GM12878 (cell line): ENCODE measurements around the gene FALEC. TPM values are rescaled to one million over a fixed set of nuclear protein-coding genes. Genes with fewer than 3 reads are reported as not detected.

Source experiments
- ATAC-seq: fragments of 200-7000 bp; cut with Tn5 transposase; 3 replicates; pipeline ENCODE4 v1.9.1; 2020; ENCODE audit warnings: mild to moderate bottlenecking, moderate library complexity
- BruUV-seq: library from RNA; stranded (reverse); fragments of 400-500 nt; replicated peaks from 2 replicates; lab custom pipeline; 2021; lab: Mats Ljungman, UMichigan
- CTCF ChIA-PET: fragments of 300-600 bp; sonication (Branson Sonifier 250); formaldehyde crosslinking; extraction: SDS; loops from one replicate; lab custom pipeline; 2021; ENCODE audit warnings: inconsistent platforms; lab: Yijun Ruan, JAX
- POLR2A ChIA-PET: fragments of 350-600 bp; formaldehyde crosslinking; extraction: SDS; loops from one replicate; lab custom pipeline; 2021; ENCODE audit warnings: inconsistent platforms; lab: Charles Lee
- RAD21 ChIA-PET: fragments of 300-600 bp; sonication (Branson Sonifier 250); formaldehyde crosslinking; loops from one replicate; lab custom pipeline; 2023; ENCODE audit warnings: antibody characterized with exemption; ENCODE audit not compliant: unreplicated experiment; lab: Charles Lee
- SMC1A ChIA-PET: fragments of 300-600 bp; sonication (Branson Sonifier 250); formaldehyde crosslinking; loops from one replicate; lab custom pipeline; 2023; ENCODE audit not compliant: unreplicated experiment, uncharacterized antibody; lab: Charles Lee
- DNase-seq: peaks from one replicate; pipeline ENCODE4 v3.0.0-alpha.2; 2011; ENCODE audit warnings: low read depth, low spot score
- FAIRE-seq: peaks from 3 replicates; lab custom pipeline; 2011; peaks lifted over from hg19 to GRCh38; lab: Jason Lieb, UNC
- H2AFZ ChIP-seq: 2 replicates; pipeline ENCODE4 v1.6.0; 2011; ENCODE audit warnings: low read depth, low read length, control low read depth; ENCODE audit not compliant: control insufficient read depth
- H3K27ac ChIP-seq: 2 replicates; pipeline ENCODE4 v1.5.1; 2011; ENCODE audit warnings: control low read depth; ENCODE audit not compliant: control insufficient read depth, insufficient read depth
- H3K27me3 ChIP-seq, 2 experiments: replicated peaks in 1 of 2; 2 replicates each; pipeline versions ENCODE4 v1.6.0 to v1.6.1; 2011; ENCODE audit warnings: low read length in 1 of 2; ENCODE audit not compliant: control insufficient read depth in 2 of 2, insufficient read depth in 2 of 2
- H3K36me3 ChIP-seq, 2 experiments: 2 replicates each; pipeline ENCODE4 v1.5.1; 2011; ENCODE audit warnings: low read length in 1 of 2; ENCODE audit not compliant: control insufficient read depth in 2 of 2, insufficient read depth in 2 of 2
- H3K4me1 ChIP-seq: 2 replicates; pipeline ENCODE4 v1.6.1; 2011; ENCODE audit warnings: mild to moderate bottlenecking, low read length, moderate library complexity, mixed read lengths; ENCODE audit not compliant: control insufficient read depth, insufficient read depth
- H3K4me2 ChIP-seq: 2 replicates; pipeline ENCODE4 v1.6.0; 2011; ENCODE audit warnings: control low read depth; ENCODE audit not compliant: control insufficient read depth, insufficient read depth
- H3K4me3 ChIP-seq: fragments of 200-600 bp; sonication (generic); 2 replicates; pipeline ENCODE4 v1.5.1; 2016
- H3K79me2 ChIP-seq: 2 replicates; pipeline ENCODE4 v1.6.0; 2011; ENCODE audit warnings: low read length; ENCODE audit not compliant: control insufficient read depth, insufficient read depth
- H3K9ac ChIP-seq: 2 replicates; pipeline ENCODE4 v1.8.0; 2011; ENCODE audit warnings: low read length, control low read depth, mixed read lengths; ENCODE audit not compliant: control insufficient read depth, insufficient read depth
- H3K9me3 ChIP-seq: replicated peaks from 3 replicates; pipeline ENCODE4 v1.5.1; 2011; ENCODE audit warnings: mild to moderate bottlenecking, low read length; ENCODE audit not compliant: control insufficient read depth, insufficient read depth
- H4K20me1 ChIP-seq: 2 replicates; pipeline ENCODE4 v1.6.0; 2011; ENCODE audit not compliant: control insufficient read depth, insufficient read depth
- BACH1 ChIP-seq: fragments of 450-650 bp; IDR thresholded peaks from 2 replicates; pipeline ENCODE4 v1.6.1; 2017; ENCODE audit warnings: mild to moderate bottlenecking, borderline replicate concordance
- CREB1 ChIP-seq: IDR thresholded peaks from 2 replicates; pipeline ENCODE4 v1.6.1; 2012; ENCODE audit warnings: low read depth, mild to moderate bottlenecking, inconsistent platforms
- ETV6 ChIP-seq, 2 experiments: fragments of 450-650 bp in 1 of 2; IDR thresholded peaks in 1 of 2; conservative IDR thresholded peaks in 1 of 2; 2 replicates each; pipeline ENCODE4 v1.6.1; 2014; ENCODE audit warnings: antibody characterized with exemption in 1 of 2, borderline replicate concordance in 1 of 2, low read depth in 1 of 2, mild to moderate bottlenecking in 1 of 2, moderate library complexity in 1 of 2
- GATAD2B ChIP-seq: fragments of 450-650 bp; conservative IDR thresholded peaks from 2 replicates; pipeline ENCODE4 v1.6.1; 2017; ENCODE audit warnings: low read depth, mild to moderate bottlenecking, moderate library complexity
- IRF3 ChIP-seq: fragments of 450-650 bp; IDR thresholded peaks from 2 replicates; pipeline ENCODE4 v1.6.1; 2014; ENCODE audit warnings: mild to moderate bottlenecking
- IRF4 ChIP-seq: IDR thresholded peaks from 2 replicates; pipeline ENCODE4 v1.6.1; 2011; ENCODE audit warnings: low read depth, low read length
- MTA2 ChIP-seq: fragments of 450-650 bp; IDR thresholded peaks from 2 replicates; pipeline ENCODE4 v1.6.1; 2016; ENCODE audit warnings: low read depth, mild to moderate bottlenecking, moderate library complexity
- NFYB ChIP-seq: IDR thresholded peaks from 2 replicates; pipeline ENCODE4 v1.6.1; 2011; ENCODE audit warnings: low read depth, mild to moderate bottlenecking, low read length, improper control_type of control experiment, moderate library complexity; ENCODE audit not compliant: insufficient read depth
- PAX5 ChIP-seq: IDR thresholded peaks from 2 replicates; pipeline ENCODE4 v1.6.1; 2011; ENCODE audit warnings: low read depth, low read length, borderline replicate concordance
- RELA ChIP-seq: fragments of 450-650 bp; IDR thresholded peaks from 2 replicates; pipeline ENCODE4 v1.8.0; 2014; ENCODE audit warnings: borderline replicate concordance; ENCODE audit not compliant: partially characterized antibody
- STAT3 ChIP-seq: IDR thresholded peaks from 2 replicates; pipeline ENCODE4 v1.6.1; 2011; ENCODE audit warnings: low read depth, low read length, improper control_type of control experiment
- SUPT20H ChIP-seq: IDR thresholded peaks from 2 replicates; pipeline ENCODE4 v1.6.1; 2011; ENCODE audit warnings: low read depth, mild to moderate bottlenecking, low read length, moderate library complexity, borderline replicate concordance; ENCODE audit not compliant: control insufficient read depth
- ZBED1 ChIP-seq: IDR thresholded peaks from 2 replicates; pipeline ENCODE4 v1.6.1; 2016; ENCODE audit warnings: borderline replicate concordance
- ZNF384 ChIP-seq: IDR thresholded peaks from 2 replicates; pipeline ENCODE4 v1.6.1; 2012; ENCODE audit warnings: low read depth, mild to moderate bottlenecking, low read length, improper control_type of control experiment, borderline replicate concordance
- ZNF592 ChIP-seq: fragments of 450-650 bp; IDR thresholded peaks from 2 replicates; pipeline ENCODE4 v1.6.1; 2017; ENCODE audit warnings: mild to moderate bottlenecking, moderate library complexity
- WGBS: methylation state at CpG from one replicate; pipeline ENCODE4 v1.1.6; 2016; ENCODE audit warnings: low lambda C conversion rate; ENCODE audit not compliant: insufficient replicate concordance, insufficient coverage; ENCODE audit errors: missing lambda C conversion rate; 5-methylcytosine and 5-hydroxymethylcytosine counted together
- in situ Hi-C: fragments of 300-500 bp; cut with MboI; formaldehyde crosslinking; loops from 9 replicates; pipeline ENCODE4 v1.14.3; 2018; ENCODE audit warnings: mixed read lengths
- intact Hi-C: fragments of 100-400 bp; cut with micrococcal nuclease; formaldehyde crosslinking; loops from one replicate; pipeline ENCODE4 v1.14.2; 2022; ENCODE audit not compliant: unreplicated experiment
- polyA plus RNA-seq, 11 experiments: library from polyadenylated mRNA; depleted of rRNA in 4 of 11; unstranded in 6 of 11; stranded (reverse) in 5 of 11; fragments of >200 nt; fragmentation: Nextera tagmentation in 4 of 11; fragmentation: Illumina TruSeq in 1 of 11; extraction: Ambion mirVana in 4 of 11; extraction: Trizol in 1 of 11; gene quantifications; 1 replicate in 1 of 11; 2 replicates in 10 of 11; pipeline versions ENCODE4 v1.2.1 to v1.2.3, GENCODE V29; 2011 to 2016; ENCODE audit warnings: inconsistent platforms in 2 of 11, missing spikeins in 2 of 11, low read depth in 1 of 11
- total RNA-seq, 4 experiments: library from RNA; depleted of rRNA in 3 of 4; stranded (reverse); fragments of >200 nt in 3 of 4; fragmentation: Illumina TruSeq in 1 of 4; extraction: Trizol in 1 of 4; gene quantifications; 2 replicates each; pipeline versions ENCODE4 v1.2.1 to v1.2.3, GENCODE V29; 2013 to 2021

The FALEC gene
- total and polyA plus RNA-seq, 10 of the 15 experiments (the other 5 are each of a cell fraction or from before 2014, with no cell fraction given): 0.21 to 0.71 (median 0.32) TPM; not detected in 3

- in situ Hi-C loops: no loop called here
- ChIA-PET RAD21 (interaction anchor here (1.0 to 1.8 kb wide), 6 partner anchors 15 to 64 kb away, joined by 3 to 8 read pairs (median 4); partner anchors contain the start of genes MCL1 and TARS2), SMC1A (interaction anchor here (1.0 to 4.1 kb wide), 5 partner anchors 11 to 115 kb away, joined by 3 to 26 read pairs (median 3); partner anchors contain the start of genes ENSA and TARS2), CTCF (interaction anchor here (1.5 to 2.6 kb wide), 6 partner anchors 9 to 52 kb away, joined by 4 to 11 read pairs (median 8); no protein-coding TSS in a partner anchor), POLR2A (interaction anchor here (1.3 to 1.6 kb wide), 4 partner anchors 23 to 183 kb away, joined by 3 to 4 read pairs (median 3); partner anchors contain the start of gene GOLPH3L)
- DNase-seq: no peak
- Histone ChIP-seq H3K4me3 (peak overlapping the region; percentile 74; the same call in 1 of the 2 replicates), H3K27me3 (no peaks in the 10 kb centered on the region), H3K9ac (peak overlapping the region; percentile 67), H3K4me1 (peaks cover 19% of the 10 kb centered on the region), H3K9me3 (no peaks in the 10 kb centered on the region), H3K27ac (peak overlapping the region; percentile 50; the same call in 1 of the 2 replicates), H3K36me3 (no peaks in the 10 kb centered on the region; a peak in 1 of 4 replicates), H4K20me1 (no peaks in the 10 kb centered on the region), H3K4me2 (peak overlapping the region; percentile 98), H2AFZ (peak overlapping the region; percentile 95), H3K79me2 (no peaks in the 10 kb centered on the region)
- no TSS peak for BruUV-seq
- no peak for FAIRE-seq
- intact Hi-C loops: loop anchor here (5.0 kb wide), 2 partner anchors 53 to 258 kb away; partner anchors contain the start of gene CA14
- 29% methylated on average over 17 of the region's 21 CpGs for WGBS
- no peak for ATAC-seq
- TF ChIP-seq MTA2 (no peak), ZNF384 (no peak), ETV6 (conservative IDR thresholded peaks at IDR 0.05 in 1 of 2, IDR thresholded peaks at IDR 0.05 in 1 of 2; ENCODE audit: borderline replicate concordance in 1 of 2, low read depth in 1 of 2) (no peak), SUPT20H (no peak), GATAD2B (no peak), STAT3 (no peak), ZNF592 (no peak), RELA (no peak), CREB1 (no peak), NFYB (no peak), IRF4 (no peak), PAX5 (no peak), ZBED1 (no peak), BACH1 (no peak), IRF3 (no peak)
Observed at GRCh38 chr1:150514913-150515327, 632 bp upstream of the FALEC start.
